ENCODE results near the gene NFIC.

GRCh38 chr19:3369337-3370213, 3.2 kb downstream of the NFIC start:
- TF ChIP-seq CTCF (IDR thresholded peaks at IDR 0.05) (peak in 2 of 4 experiments; percentile 5 to 21), POLR2A (IDR thresholded peaks at IDR 0.05) (peak; percentile 39 to 77), POLR2AphosphoS5 (IDR thresholded peaks at IDR 0.05) (peak; percentile 68), EP300 (IDR thresholded peaks at IDR 0.05) (no peak)

Measured in gastroesophageal sphincter (tissue), 3 donors.